Measurements from ENCODE around the gene KLK4.

The KLK4 gene

DNA sequence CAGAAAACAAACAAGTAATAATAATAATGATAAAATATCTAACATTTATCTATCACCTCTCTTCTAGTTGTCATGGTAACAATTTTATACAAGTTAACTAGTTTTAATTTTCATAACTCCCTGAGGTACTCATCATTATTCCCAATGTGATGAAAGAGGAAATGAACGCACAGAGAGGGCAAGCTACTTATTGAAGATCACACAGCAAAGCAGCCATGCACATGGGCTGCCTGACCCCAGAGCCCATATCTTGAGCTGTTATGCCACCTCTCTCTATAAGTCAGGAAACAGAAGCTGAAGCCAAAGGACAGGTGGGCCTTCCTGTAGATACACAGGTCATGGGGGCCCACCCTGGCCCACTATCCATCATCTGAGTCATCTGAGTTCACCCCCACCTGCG is 4.9 kb upstream of the KLK4 start:
- Histone ChIP-seq H3K4me3 (ENCODE audit: low read length in 2 of 2) (no peak overlapping the region), H3K4me1 (ENCODE audit: control insufficient read depth in 2 of 2, insufficient read depth in 2 of 2, low read length in 2 of 2) (no peaks in the 10 kb centered on the region), H3K9me3 (ENCODE audit: control insufficient read depth in 2 of 2, low read length in 2 of 2) (no peaks in the 10 kb centered on the region), H3K27me3 (ENCODE audit: control insufficient read depth in 2 of 2, insufficient read depth in 2 of 2, low read length in 2 of 2) (peaks cover 17 to 19% of the 10 kb centered on the region in 2 donors), H3K9ac (ENCODE audit: low read depth in 1 of 2, low read length in 2 of 2) (no peak overlapping the region), H3K27ac (ENCODE audit: low read depth in 2 of 2, low read length in 2 of 2) (no peak overlapping the region), H3K36me3 (ENCODE audit: control insufficient read depth in 2 of 2, insufficient read depth in 2 of 2, low read length in 2 of 2) (no peaks in the 10 kb centered on the region)

DNA sequence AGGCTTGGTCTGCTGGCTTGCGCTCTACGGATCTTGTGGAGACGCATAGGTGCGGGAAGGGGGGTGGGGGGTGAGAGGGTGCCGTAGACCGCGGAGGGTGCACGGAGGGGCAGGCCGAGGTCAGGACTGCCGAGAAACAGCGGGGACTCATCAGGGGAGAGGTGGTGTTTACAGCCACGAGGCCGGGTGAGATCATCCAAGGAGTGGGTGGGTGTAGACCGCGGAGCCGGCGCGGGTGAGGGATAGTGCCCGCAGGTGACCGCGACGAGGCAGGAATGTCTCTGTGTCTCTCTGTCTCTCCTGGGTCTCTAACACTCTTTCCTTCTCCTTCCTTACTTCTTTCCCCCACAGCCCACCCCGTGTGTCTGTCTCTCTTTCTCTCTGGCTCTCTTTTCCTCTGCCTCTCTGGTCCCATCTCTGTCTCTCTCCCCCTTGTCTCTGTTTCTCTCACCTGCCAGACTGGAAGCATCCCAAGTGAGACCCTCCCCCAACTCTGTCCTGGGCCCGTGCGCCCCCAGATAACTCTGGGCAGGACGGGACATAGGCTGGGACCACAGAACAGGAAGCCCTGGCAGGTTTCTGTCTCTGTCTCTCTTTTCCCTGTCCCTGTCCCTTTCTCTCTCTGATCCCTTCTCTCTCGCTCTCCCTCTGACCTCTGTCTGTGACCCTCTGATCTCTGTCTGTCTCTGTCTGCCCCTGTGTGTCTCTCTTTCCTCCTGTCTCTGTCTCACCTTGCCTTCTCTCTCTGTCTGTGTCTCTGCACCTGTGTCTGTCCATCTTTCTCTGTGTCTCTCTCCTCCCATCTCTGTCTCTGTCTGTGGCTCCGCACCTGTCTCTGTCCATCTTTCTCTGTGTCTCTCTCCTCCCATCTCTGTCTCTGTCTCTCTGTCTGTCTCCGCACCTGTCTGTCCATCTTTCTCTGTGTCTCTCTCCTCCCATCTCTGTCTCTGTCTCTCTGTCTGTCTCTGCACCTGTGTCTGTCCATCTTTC is 1.8 kb upstream of the KLK4 start:
- Histone ChIP-seq H3K4me1 (ENCODE audit: control insufficient read depth in 2 of 2, insufficient read depth in 2 of 2, low read length in 2 of 2) (no peaks in the 10 kb centered on the region), H3K9me3 (ENCODE audit: control insufficient read depth in 2 of 2, low read length in 2 of 2) (no peaks in the 10 kb centered on the region), H3K27ac (ENCODE audit: low read depth in 2 of 2, low read length in 2 of 2) (no peak overlapping the region), H3K36me3 (ENCODE audit: control insufficient read depth in 2 of 2, insufficient read depth in 2 of 2, low read length in 2 of 2) (no peaks in the 10 kb centered on the region), H3K4me3 (ENCODE audit: low read length in 2 of 2) (no peak overlapping the region), H3K27me3 (ENCODE audit: control insufficient read depth in 2 of 2, insufficient read depth in 2 of 2, low read length in 2 of 2) (peaks cover 34 to 36% of the 10 kb centered on the region in 2 donors), H3K9ac (ENCODE audit: low read depth in 1 of 2, low read length in 2 of 2) (no peak overlapping the region)

DNA sequence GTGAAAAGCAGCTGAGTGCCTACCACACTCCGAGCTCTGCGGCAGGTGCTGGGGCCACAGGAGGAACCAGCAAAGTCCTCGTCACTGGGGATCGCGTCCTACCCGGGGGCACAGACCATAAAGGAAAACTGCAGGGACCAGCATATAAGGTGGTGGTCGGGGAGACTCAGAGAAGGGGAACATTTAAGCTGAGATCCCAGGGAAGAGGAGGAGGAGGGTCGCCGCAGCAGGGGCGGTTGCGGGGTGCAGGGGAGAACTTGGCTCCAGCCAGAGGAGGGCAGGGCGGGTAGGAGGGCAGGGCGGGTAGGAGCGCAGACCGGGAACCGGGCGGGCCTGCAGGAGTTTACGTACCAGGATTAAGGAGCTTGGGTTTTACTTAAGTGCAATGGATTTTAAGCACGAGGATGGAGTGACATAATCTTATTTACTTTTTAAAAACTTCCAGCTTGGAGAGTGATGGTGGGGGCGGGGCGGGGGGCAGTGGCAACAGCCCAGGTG is 956 bp upstream of the KLK4 start:
- H3K9me3 ChIP-seq (ENCODE audit: control insufficient read depth in 2 of 2, low read length in 2 of 2), result no peaks in the 10 kb centered on the region
- H3K9ac ChIP-seq (ENCODE audit: low read depth in 1 of 2, low read length in 2 of 2), result no peak overlapping the region
- no peak overlapping the region for H3K4me3 ChIP-seq (ENCODE audit: low read length in 2 of 2)
- no peaks in the 10 kb centered on the region for H3K36me3 ChIP-seq (ENCODE audit: control insufficient read depth in 2 of 2, insufficient read depth in 2 of 2, low read length in 2 of 2)
- H3K27ac ChIP-seq (ENCODE audit: low read depth in 2 of 2, low read length in 2 of 2), result no peak overlapping the region
- H3K4me1 ChIP-seq (ENCODE audit: control insufficient read depth in 2 of 2, insufficient read depth in 2 of 2, low read length in 2 of 2), result no peaks in the 10 kb centered on the region
- peaks cover 37 to 41% of the 10 kb centered on the region in 2 donors for H3K27me3 ChIP-seq (ENCODE audit: control insufficient read depth in 2 of 2, insufficient read depth in 2 of 2, low read length in 2 of 2)

DNA sequence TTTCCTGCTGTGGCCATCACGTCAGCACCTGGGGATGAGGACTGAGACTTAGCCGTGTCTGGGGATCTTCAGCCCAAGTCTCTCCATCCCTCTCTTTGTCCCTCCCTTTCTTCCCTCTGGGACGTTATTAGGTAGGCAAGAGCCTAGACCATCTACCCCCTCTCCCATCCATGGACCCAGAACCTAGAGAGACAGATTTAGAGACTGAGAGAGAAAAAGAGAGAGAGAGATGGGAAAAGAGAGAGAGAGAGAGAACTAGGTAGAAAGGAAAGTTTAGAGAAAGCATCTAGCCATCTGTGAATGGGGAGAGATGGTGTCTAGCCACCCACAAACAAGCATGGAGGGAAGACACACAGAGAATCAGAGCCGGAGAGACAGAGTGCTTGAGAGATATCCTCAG is 473 bp downstream of the KLK4 start:
- Histone ChIP-seq H3K4me1 (ENCODE audit: control insufficient read depth in 2 of 2, insufficient read depth in 2 of 2, low read length in 2 of 2) (no peaks in the 10 kb centered on the region), H3K9ac (ENCODE audit: low read depth in 1 of 2, low read length in 2 of 2) (no peak overlapping the region), H3K27ac (ENCODE audit: low read depth in 2 of 2, low read length in 2 of 2) (no peak overlapping the region), H3K36me3 (ENCODE audit: control insufficient read depth in 2 of 2, insufficient read depth in 2 of 2, low read length in 2 of 2) (no peaks in the 10 kb centered on the region), H3K9me3 (ENCODE audit: control insufficient read depth in 2 of 2, low read length in 2 of 2) (no peaks in the 10 kb centered on the region), H3K27me3 (ENCODE audit: control insufficient read depth in 2 of 2, insufficient read depth in 2 of 2, low read length in 2 of 2) (peaks cover 37 to 41% of the 10 kb centered on the region in 2 donors), H3K4me3 (ENCODE audit: low read length in 2 of 2) (no peak overlapping the region)

DNA sequence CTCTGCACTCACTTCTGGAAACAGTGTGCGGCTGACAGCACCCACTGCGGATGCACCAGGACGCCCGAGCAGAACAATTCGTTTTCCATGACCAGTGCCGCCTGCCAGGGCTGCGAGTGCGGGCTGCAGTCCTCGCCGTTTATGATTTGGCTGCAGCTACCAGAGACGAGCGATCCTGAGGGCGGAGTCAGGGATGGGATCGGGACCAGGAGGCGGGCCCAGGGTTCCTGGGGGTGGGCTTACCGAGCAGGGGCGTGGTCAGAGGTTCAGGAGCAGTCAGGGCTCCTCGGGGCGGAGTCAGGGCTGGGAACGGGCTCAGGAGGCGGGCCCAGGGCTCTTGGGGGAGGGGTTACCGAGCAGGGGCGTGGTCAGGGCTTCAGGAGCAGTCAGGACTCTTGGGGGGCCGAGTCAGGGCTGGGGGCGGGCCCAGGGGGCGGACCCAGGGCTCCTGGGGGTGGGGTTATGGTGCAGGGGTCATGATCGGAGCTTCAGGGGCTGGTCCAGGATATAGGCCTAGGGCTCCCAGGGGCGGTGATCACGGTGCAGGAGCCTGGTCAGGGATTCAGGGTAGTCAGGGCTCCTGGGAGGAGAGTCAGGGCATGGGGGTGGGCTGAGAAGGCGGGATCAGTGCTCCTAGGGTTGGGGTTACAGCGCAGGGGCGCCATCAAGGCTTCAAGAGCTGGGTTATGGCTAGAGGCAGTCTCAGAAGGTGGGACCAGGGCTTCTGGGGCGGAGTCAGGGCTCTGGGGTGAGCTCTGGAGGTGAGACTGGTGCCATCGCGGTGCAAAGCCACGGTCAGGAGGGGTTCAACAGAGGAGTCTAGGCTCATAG is 1.7 kb downstream of the KLK4 start:
- H3K36me3 ChIP-seq (ENCODE audit: control insufficient read depth in 2 of 2, insufficient read depth in 2 of 2, low read length in 2 of 2), result no peaks in the 10 kb centered on the region
- no peaks in the 10 kb centered on the region for H3K9me3 ChIP-seq (ENCODE audit: control insufficient read depth in 2 of 2, low read length in 2 of 2)
- H3K27ac ChIP-seq (ENCODE audit: low read depth in 2 of 2, low read length in 2 of 2), result no peak overlapping the region
- peaks cover 34 to 41% of the 10 kb centered on the region in 2 donors for H3K27me3 ChIP-seq (ENCODE audit: control insufficient read depth in 2 of 2, insufficient read depth in 2 of 2, low read length in 2 of 2)
- no peak overlapping the region for H3K9ac ChIP-seq (ENCODE audit: low read depth in 1 of 2, low read length in 2 of 2)
- H3K4me1 ChIP-seq (ENCODE audit: control insufficient read depth in 2 of 2, insufficient read depth in 2 of 2, low read length in 2 of 2), result no peaks in the 10 kb centered on the region
- H3K4me3 ChIP-seq (ENCODE audit: low read length in 2 of 2), result peak overlapping the region; percentile 7 to 19

DNA sequence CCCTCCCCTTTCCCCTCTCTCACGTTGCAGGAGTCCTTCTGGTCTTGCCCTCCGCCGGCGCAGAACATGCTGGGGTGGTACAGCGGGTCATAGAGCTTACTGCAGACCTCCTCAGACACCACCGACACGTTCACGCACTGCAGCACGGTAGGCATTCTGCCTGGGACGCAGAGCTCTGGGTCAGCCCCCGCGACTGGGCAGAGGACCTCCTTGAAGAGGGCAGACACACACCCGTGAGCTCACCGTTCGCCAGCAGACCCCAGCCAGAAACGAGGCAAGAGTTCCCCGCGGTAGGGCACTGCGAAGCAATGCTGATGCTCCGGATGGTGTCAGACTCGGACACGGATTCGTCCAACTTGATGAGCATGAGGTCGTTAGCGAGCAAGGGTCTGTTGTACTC is 2.9 kb downstream of the KLK4 start:
- Histone ChIP-seq H3K9ac (ENCODE audit: low read depth in 1 of 2, low read length in 2 of 2) (no peak overlapping the region), H3K9me3 (ENCODE audit: control insufficient read depth in 2 of 2, low read length in 2 of 2) (no peaks in the 10 kb centered on the region), H3K4me1 (ENCODE audit: control insufficient read depth in 2 of 2, insufficient read depth in 2 of 2, low read length in 2 of 2) (no peaks in the 10 kb centered on the region), H3K36me3 (ENCODE audit: control insufficient read depth in 2 of 2, insufficient read depth in 2 of 2, low read length in 2 of 2) (no peaks in the 10 kb centered on the region), H3K27ac (ENCODE audit: low read depth in 2 of 2, low read length in 2 of 2) (no peak overlapping the region), H3K27me3 (ENCODE audit: control insufficient read depth in 2 of 2, insufficient read depth in 2 of 2, low read length in 2 of 2) (peaks cover 33 to 41% of the 10 kb centered on the region in 2 donors), H3K4me3 (ENCODE audit: low read length in 2 of 2) (no peak overlapping the region)

DNA sequence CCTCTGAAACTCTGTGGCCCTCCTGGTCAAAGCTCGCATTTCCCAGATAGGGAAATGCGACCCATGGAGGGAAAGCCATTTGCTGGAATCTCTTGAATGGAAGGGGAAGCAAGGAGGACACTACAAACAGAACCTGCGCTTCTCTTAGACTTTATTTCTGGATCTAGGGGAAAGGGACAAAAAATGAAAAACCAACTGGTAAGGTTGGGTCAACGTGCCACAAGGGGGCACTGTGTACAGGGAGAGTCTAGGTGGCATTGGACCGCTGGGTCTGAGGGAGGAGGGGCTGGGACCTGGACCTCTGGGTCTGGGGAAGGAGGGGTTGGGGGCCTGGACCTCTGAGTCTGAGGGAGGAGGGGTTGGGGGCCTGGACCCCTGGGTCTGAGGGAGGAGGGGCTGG is 5.0 kb downstream of the KLK4 start:
- Histone ChIP-seq H3K27me3 (ENCODE audit: control insufficient read depth in 2 of 2, insufficient read depth in 2 of 2, low read length in 2 of 2) (peaks cover 20 to 26% of the 10 kb centered on the region in 2 donors), H3K9ac (ENCODE audit: low read depth in 1 of 2, low read length in 2 of 2) (no peak overlapping the region), H3K4me3 (ENCODE audit: low read length in 2 of 2) (no peak overlapping the region), H3K4me1 (ENCODE audit: control insufficient read depth in 2 of 2, insufficient read depth in 2 of 2, low read length in 2 of 2) (no peaks in the 10 kb centered on the region), H3K27ac (ENCODE audit: low read depth in 2 of 2, low read length in 2 of 2) (no peak overlapping the region), H3K36me3 (ENCODE audit: control insufficient read depth in 2 of 2, insufficient read depth in 2 of 2, low read length in 2 of 2) (no peaks in the 10 kb centered on the region), H3K9me3 (ENCODE audit: control insufficient read depth in 2 of 2, low read length in 2 of 2) (no peaks in the 10 kb centered on the region)

DNA sequence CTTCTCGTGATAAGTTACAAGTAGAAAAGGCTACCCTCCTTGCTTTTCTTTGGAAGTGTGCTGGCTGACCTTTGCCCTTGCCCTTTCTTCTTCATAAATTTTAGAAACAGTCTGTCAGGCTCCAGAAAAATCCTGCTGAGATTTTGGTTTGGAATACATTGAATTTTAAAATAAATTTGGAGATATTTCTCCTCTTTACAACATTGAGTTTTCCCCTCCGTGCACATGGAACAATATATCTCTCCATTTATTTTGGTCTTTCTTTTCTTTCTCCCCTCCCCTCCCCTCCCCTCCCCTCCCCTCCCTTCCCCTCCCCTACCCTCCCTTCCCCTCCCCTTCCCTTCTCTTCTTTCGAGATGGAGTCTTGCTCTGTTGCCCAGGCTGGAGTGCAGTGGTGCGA is 8.6 kb downstream of the KLK4 start:
- H3K9me3 ChIP-seq (ENCODE audit: control insufficient read depth in 2 of 2, low read length in 2 of 2), result no peaks in the 10 kb centered on the region
- H3K9ac ChIP-seq (ENCODE audit: low read depth in 1 of 2, low read length in 2 of 2), result no peak overlapping the region
- H3K36me3 ChIP-seq (ENCODE audit: control insufficient read depth in 2 of 2, insufficient read depth in 2 of 2, low read length in 2 of 2), result no peaks in the 10 kb centered on the region
- no peaks in the 10 kb centered on the region for H3K4me1 ChIP-seq (ENCODE audit: control insufficient read depth in 2 of 2, insufficient read depth in 2 of 2, low read length in 2 of 2)
- peaks cover 0 to 2% of the 10 kb centered on the region in 2 donors for H3K27me3 ChIP-seq (ENCODE audit: control insufficient read depth in 2 of 2, insufficient read depth in 2 of 2, low read length in 2 of 2)
- no peak overlapping the region for H3K27ac ChIP-seq (ENCODE audit: low read depth in 2 of 2, low read length in 2 of 2)
- H3K4me3 ChIP-seq (ENCODE audit: low read length in 2 of 2), result no peak overlapping the region

DNA sequence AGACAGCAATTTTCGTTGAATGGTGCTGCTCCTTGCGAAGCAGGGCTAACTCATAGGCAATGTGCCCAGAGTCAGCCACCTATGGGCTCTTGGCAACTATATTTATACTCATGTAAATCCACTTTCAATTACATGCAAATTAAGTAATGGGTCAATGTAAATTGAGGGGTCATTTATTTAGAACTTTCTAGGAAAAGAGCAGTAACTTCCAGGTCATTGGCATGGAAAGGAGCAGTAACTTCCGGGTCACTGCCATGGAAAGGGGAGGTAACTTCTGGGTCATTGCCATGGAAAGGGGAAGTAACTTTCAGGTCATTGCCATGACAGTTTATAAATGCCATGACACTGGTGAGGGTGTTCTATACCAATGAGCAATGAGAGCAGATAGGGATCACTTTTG is 11.6 kb downstream of the KLK4 start:
- no peak overlapping the region for H3K9ac ChIP-seq (ENCODE audit: low read depth in 1 of 2, low read length in 2 of 2)
- no peak overlapping the region for H3K27ac ChIP-seq (ENCODE audit: low read depth in 2 of 2, low read length in 2 of 2)
- no peak overlapping the region for H3K4me3 ChIP-seq (ENCODE audit: low read length in 2 of 2)
- H3K4me1 ChIP-seq (ENCODE audit: control insufficient read depth in 2 of 2, insufficient read depth in 2 of 2, low read length in 2 of 2), result no peaks in the 10 kb centered on the region
- no peaks in the 10 kb centered on the region for H3K36me3 ChIP-seq (ENCODE audit: control insufficient read depth in 2 of 2, insufficient read depth in 2 of 2, low read length in 2 of 2)
- no peaks in the 10 kb centered on the region for H3K9me3 ChIP-seq (ENCODE audit: control insufficient read depth in 2 of 2, low read length in 2 of 2)
- H3K27me3 ChIP-seq (ENCODE audit: control insufficient read depth in 2 of 2, insufficient read depth in 2 of 2, low read length in 2 of 2), result no peaks in the 10 kb centered on the region

DNA sequence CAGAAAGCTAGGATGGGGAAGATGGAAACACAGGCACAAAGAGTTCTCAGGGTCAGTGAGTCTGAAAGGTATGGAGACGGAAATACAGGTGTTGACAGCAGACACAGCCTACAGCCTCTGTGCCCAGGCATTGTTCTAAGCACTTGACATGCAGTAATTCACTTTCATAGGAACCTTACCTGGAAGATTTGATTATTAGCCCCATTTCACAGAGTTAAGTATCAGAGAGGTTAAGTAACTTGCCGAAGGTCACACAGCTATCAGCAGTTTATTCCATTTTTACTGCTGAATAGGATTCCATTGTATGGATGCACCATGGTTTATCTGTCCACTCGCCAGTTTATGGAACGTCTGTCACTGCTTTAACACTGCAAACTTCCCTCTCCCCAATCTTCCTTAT is 13.2 kb downstream of the KLK4 start:
- Histone ChIP-seq H3K36me3 (ENCODE audit: control insufficient read depth in 2 of 2, insufficient read depth in 2 of 2, low read length in 2 of 2) (no peaks in the 10 kb centered on the region), H3K9ac (ENCODE audit: low read depth in 1 of 2, low read length in 2 of 2) (no peak overlapping the region), H3K27me3 (ENCODE audit: control insufficient read depth in 2 of 2, insufficient read depth in 2 of 2, low read length in 2 of 2) (no peaks in the 10 kb centered on the region), H3K4me1 (ENCODE audit: control insufficient read depth in 2 of 2, insufficient read depth in 2 of 2, low read length in 2 of 2) (no peaks in the 10 kb centered on the region), H3K4me3 (ENCODE audit: low read length in 2 of 2) (no peak overlapping the region), H3K27ac (ENCODE audit: low read depth in 2 of 2, low read length in 2 of 2) (no peak overlapping the region), H3K9me3 (ENCODE audit: control insufficient read depth in 2 of 2, low read length in 2 of 2) (no peaks in the 10 kb centered on the region)
